Skeletal muscle tissue (tissue), 4 donors: ENCODE measurements around the gene DVL1. TPM values are rescaled to one million over a fixed set of nuclear protein-coding genes. Genes with fewer than 3 reads are reported as not detected.

ENCODE experiments used
- H3K27ac ChIP-seq: one replicate; pipeline ENCODE4 v1.7.0; 2013; ENCODE audit warnings: mild to moderate bottlenecking, low read depth, low read length, inconsistent platforms
- H3K27me3 ChIP-seq, 3 donors: one replicate each; pipeline ENCODE4 v1.7.0; 2013; ENCODE audit warnings: low read length in 3 of 3; ENCODE audit not compliant: control insufficient read depth in 3 of 3, insufficient read depth in 3 of 3
- H3K36me3 ChIP-seq, 3 donors: one replicate each; pipeline ENCODE4 v1.7.0; 2013; ENCODE audit warnings: low read length in 3 of 3; ENCODE audit not compliant: control insufficient read depth in 3 of 3, insufficient read depth in 3 of 3
- H3K4me1 ChIP-seq, 3 donors: one replicate each; pipeline ENCODE4 v1.7.0; 2013; ENCODE audit warnings: low read length in 3 of 3, mild to moderate bottlenecking in 3 of 3; ENCODE audit not compliant: control insufficient read depth in 3 of 3, insufficient read depth in 3 of 3
- H3K4me3 ChIP-seq, 3 donors: one replicate each; pipeline ENCODE4 v1.7.0; 2013; ENCODE audit warnings: low read length in 3 of 3
- H3K9ac ChIP-seq, 3 donors: one replicate each; pipeline ENCODE4 v1.7.0; 2013; ENCODE audit warnings: low read length in 3 of 3, mild to moderate bottlenecking in 3 of 3, moderate library complexity in 2 of 3, low read depth in 1 of 3
- H3K9me3 ChIP-seq, 3 donors: one replicate each; pipeline ENCODE4 v1.7.0; 2013; ENCODE audit warnings: low read length in 3 of 3; ENCODE audit not compliant: control insufficient read depth in 3 of 3
- total RNA-seq: library from RNA; depleted of rRNA; stranded (reverse); fragments of >200 nt; gene quantifications from one replicate; pipeline ENCODE4 v1.2.3, GENCODE V29; 2014
- donor health status: Osteomylitis.

The DVL1 gene
- total RNA-seq, 1 donor from 2014 or later = 44.9 TPM

DNA sequence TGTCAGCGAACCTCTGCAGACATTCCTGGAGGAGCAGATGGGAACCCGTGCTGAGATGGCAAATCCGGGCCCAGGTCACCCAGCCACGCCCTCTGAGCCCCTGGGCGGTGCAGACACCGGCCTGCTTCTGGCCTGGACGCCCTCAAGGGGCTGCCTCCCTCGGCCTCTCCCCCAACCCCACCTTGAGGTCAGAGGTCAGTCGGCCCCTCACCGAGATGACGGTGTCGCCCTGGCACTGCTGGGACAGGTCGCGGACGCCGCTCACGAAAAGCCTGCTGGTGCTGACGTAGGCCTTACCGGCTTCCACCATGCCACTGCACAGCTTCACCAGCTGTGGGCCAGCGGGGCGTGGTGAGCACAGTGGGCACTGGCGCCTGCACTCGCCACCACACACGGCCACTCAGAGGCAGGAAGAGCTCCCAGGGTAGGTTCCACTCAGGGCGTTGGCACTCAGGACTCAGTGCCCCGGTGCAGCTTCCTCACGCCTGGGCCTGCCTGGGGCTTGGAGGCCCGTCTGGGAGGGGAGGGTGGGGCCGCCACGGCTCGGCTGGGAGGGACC lies 46.2 kb downstream of the DVL1 start:
- Histone ChIP-seq H3K27ac (no peak overlapping the region), H3K27me3 (no peaks in the 10 kb centered on the region), H3K9me3 (no peaks in the 10 kb centered on the region), H3K4me1 (peaks cover 29 to 37% (median 36%) of the 10 kb centered on the region in 3 donors), H3K4me3 (no peak overlapping the region), H3K36me3 (peaks cover 0 to 2% (median 0%) of the 10 kb centered on the region in 3 donors), H3K9ac (no peak overlapping the region)

- Histone ChIP-seq H3K27me3 (no peaks in the 10 kb centered on the region), H3K27ac (no peak overlapping the region), H3K9me3 (no peaks in the 10 kb centered on the region), H3K4me1 (peaks cover 27 to 33% (median 33%) of the 10 kb centered on the region in 3 donors), H3K36me3 (peaks cover 0 to 6% (median 4%) of the 10 kb centered on the region in 3 donors), H3K4me3 (no peak overlapping the region), H3K9ac (no peak overlapping the region)
These were observed 47.2 kb downstream of the DVL1 start for GRCh38 chr1:1302006-1302430.

- H3K9ac ChIP-seq = no peak overlapping the region
- no peak overlapping the region for H3K4me3 ChIP-seq
- H3K36me3 ChIP-seq = peaks cover 6 to 15% (median 8%) of the 10 kb centered on the region in 3 donors
- no peaks in the 10 kb centered on the region for H3K27me3 ChIP-seq
- H3K27ac ChIP-seq = no peak overlapping the region
- H3K9me3 ChIP-seq = no peaks in the 10 kb centered on the region
- H3K4me1 ChIP-seq = peaks cover 11 to 17% (median 16%) of the 10 kb centered on the region in 3 donors
These were observed 48.9 kb downstream of the DVL1 start for GRCh38 chr1:1300352-1300739.

DNA sequence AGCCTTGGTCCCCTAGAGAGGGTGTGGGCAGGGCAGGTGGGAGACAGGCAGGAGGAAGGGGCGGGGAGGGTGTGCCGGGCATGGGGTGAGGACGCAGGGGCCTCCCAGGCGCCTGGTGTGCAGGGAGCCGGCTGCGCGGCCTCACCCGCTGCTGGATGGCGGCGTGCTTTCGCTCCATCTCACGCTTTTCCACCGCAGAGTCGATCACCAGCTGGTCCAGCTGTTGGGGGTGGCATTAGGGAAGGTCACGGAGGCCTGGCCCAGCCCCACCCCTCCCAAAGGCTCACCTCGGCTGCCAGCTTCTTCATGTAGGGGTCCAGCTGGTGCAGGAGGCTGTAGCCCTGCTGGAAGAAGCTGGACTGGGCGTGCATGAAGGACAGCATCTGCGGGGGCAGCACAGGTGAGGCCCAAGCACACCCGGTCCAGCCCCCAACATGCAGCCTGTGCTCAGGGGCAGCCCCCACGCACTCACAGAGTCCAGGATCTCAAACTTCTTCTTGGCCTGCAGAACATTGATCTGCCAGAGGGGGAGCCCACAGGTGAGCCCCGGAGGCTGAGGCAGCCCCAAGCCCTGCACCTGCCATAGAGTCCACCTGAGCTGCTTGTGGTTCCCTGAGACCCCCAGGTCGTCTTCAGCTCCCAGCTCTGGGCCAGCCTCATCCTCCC lies 49.4 kb downstream of the DVL1 start:
- Histone ChIP-seq H3K27me3 (no peaks in the 10 kb centered on the region), H3K9ac (no peak overlapping the region), H3K9me3 (no peaks in the 10 kb centered on the region), H3K27ac (no peak overlapping the region), H3K36me3 (peaks cover 8 to 18% (median 8%) of the 10 kb centered on the region in 3 donors), H3K4me1 (peaks cover 6 to 11% (median 11%) of the 10 kb centered on the region in 3 donors), H3K4me3 (no peak overlapping the region)

DNA sequence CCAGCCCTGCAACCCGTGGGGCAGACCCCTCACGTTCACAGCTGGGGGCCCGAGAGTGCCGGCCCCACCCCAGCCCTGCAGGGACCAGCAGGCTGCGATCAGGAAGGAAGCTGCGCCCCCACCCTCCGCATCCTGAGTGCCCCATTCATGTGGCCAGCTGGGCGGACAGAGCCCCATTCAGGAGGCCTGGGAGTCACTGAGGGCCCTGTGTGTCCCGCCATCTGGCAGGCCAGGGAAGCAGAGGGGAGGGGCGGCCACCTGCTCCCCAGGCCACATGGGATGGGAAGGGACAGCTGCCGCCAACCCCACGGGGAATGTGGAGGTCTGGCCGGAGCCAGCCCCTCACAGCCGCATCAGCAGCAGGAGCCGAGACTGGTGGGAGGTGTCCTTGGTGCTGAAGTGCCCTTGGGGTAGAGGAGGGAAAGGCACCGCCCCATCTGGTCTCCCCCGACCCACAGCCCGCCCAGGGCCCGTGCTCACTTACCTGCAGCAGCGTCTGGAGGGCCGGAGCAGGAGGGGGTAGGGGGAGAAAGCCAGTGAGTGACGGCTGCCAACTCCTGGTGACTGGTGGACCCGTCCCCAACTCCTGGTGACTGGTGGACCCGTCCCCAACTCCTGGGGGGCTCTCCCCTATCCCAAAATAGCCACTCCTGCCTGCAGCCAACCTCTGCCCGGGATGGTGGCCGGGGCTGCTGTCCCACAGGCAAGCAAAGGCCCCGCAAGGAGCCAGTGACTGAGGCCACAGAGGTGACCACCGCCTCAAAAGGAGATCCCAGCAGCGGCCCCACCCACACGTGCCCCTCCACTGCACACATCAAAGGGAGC lies 50.1 kb downstream of the DVL1 start:
- Histone ChIP-seq H3K4me3 (no peak overlapping the region), H3K27me3 (no peaks in the 10 kb centered on the region), H3K9me3 (no peaks in the 10 kb centered on the region), H3K4me1 (peaks cover 0 to 4% (median 4%) of the 10 kb centered on the region in 3 donors), H3K36me3 (peaks cover 8 to 18% (median 8%) of the 10 kb centered on the region in 3 donors), H3K27ac (no peak overlapping the region), H3K9ac (no peak overlapping the region)

GRCh38 chr1:1297802-1298424 lies 51.3 kb downstream of the DVL1 start:
- H3K4me3 ChIP-seq = no peak overlapping the region
- H3K9ac ChIP-seq = no peak overlapping the region
- H3K4me1 ChIP-seq = no peaks in the 10 kb centered on the region
- H3K27ac ChIP-seq = no peak overlapping the region
- no peaks in the 10 kb centered on the region for H3K9me3 ChIP-seq
- peaks cover 8 to 18% (median 8%) of the 10 kb centered on the region in 3 donors for H3K36me3 ChIP-seq
- H3K27me3 ChIP-seq = no peaks in the 10 kb centered on the region

- peaks cover 8 to 18% (median 8%) of the 10 kb centered on the region in 3 donors for H3K36me3 ChIP-seq
These were observed 52.9 kb downstream of the DVL1 start for GRCh38 chr1:1296070-1297061.

DNA sequence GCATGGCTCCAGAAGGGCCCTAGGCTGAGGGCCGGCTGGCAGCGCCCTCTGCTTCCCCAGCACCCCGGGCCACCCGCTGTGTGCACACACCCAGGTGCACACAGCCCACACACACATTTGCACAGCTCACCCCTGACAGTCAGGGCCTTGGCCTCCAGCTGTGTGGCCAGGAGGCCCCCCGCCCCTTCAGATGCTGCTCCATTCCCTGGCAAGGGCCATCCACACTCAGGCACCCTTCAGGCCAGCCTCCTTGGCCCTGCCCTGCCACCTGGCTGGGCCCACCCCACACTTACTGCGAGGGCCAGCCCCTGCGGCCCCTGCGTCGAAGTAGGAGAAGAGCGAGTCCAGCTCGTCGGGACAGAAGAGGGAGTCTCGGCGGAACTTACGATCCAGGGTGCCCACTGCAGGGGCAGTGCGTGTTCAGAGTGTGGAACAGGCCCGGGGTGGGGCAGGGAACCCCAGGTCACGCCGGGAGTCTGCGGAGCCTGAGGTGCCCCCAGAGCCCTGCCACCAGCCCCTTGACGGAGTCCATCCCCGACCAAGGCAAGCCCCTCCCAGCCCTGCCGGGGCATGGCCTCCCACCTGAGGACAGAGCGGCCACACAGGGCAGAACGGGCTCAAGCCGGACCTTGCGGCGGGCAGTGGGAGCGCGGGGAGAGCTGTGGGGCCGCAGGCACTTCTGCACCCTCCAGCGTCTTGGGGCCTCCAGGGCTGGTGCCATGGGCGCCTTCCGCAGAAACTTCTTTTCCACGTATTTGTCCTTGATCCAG lies 53.9 kb downstream of the DVL1 start:
- H3K9ac ChIP-seq = no peak overlapping the region
- peaks cover 0 to 3% (median 0%) of the 10 kb centered on the region in 3 donors for H3K27me3 ChIP-seq
- no peaks in the 10 kb centered on the region for H3K9me3 ChIP-seq
- peaks cover 4 to 11% (median 6%) of the 10 kb centered on the region in 3 donors for H3K4me1 ChIP-seq
- no peak overlapping the region for H3K4me3 ChIP-seq
- no peak overlapping the region for H3K27ac ChIP-seq
- H3K36me3 ChIP-seq = peaks cover 8 to 18% (median 8%) of the 10 kb centered on the region in 3 donors

More at GRCh38 chr1:1296070-1297061, 52.9 kb downstream of the DVL1 start:
- H3K27ac ChIP-seq = no peak overlapping the region
- H3K4me3 ChIP-seq = no peak overlapping the region
- peaks cover under 1 to 7% (median 4%) of the 10 kb centered on the region in 3 donors for H3K4me1 ChIP-seq
- no peaks in the 10 kb centered on the region for H3K27me3 ChIP-seq
- H3K9ac ChIP-seq = no peak overlapping the region
- no peaks in the 10 kb centered on the region for H3K9me3 ChIP-seq
